ENCODE measurements around the gene S100A2. TPM values are rescaled to one million over a fixed set of nuclear protein-coding genes. Genes with fewer than 3 reads are reported as not detected.
A peak's percentile ranks its signal among the peaks of the same experiment; 100 is the strongest.

The S100A2 gene
- total and polyA plus RNA-seq, 2 of the 13 experiments (the other 11 are each of a cell fraction or from before 2014, with no cell fraction given), result 1.2 TPM

GRCh38 chr1:153611356-153611755 is 45.7 kb upstream of the S100A2 start:
- Histone ChIP-seq H3K27me3 (ENCODE audit: control insufficient read depth in 1 of 2, insufficient read depth in 2 of 2, low read length in 2 of 2) (no peaks in the 10 kb centered on the region; a peak in 1 of 5 replicates), H3K4me1 (ENCODE audit: insufficient read depth, low read length) (peaks cover 85% of the 10 kb centered on the region), H3K4me2 (ENCODE audit: low read depth, low read length) (peak overlapping the region; percentile 84), H2AFZ (ENCODE audit: low read length) (no peak overlapping the region), H3K4me3 (replicated peaks in 1 of 3; ENCODE audit: insufficient read depth in 1 of 3, low read depth in 2 of 3, low read length in 3 of 3) (peak overlapping the region in 1 of 3 experiments; percentile 76; a peak in 2 of 6 replicates), H4K20me1 (ENCODE audit: insufficient read depth, low read length) (no peaks in the 10 kb centered on the region), H3K9ac (ENCODE audit: insufficient read depth, low read depth, low read length) (peak overlapping the region; percentile 80), H3K36me3 (replicated peaks in 1 of 2; ENCODE audit: control insufficient read depth in 1 of 2, insufficient read depth in 2 of 2, low read length in 2 of 2) (no peaks in the 10 kb centered on the region; a peak in 1 of 5 replicates), H3K9me3 (ENCODE audit: low read length) (no peaks in the 10 kb centered on the region), H3K27ac (ENCODE audit: extremely low read length, insufficient read depth, low read length) (no peak overlapping the region), H3K79me2 (ENCODE audit: insufficient read depth, low read length) (peaks cover 13% of the 10 kb centered on the region)
- TF ChIP-seq ZNF367 (CRISPR knock-in tag; IDR thresholded peaks at IDR 0.05; ENCODE audit: borderline replicate concordance), result no peak
- peak; percentile 52; the same call in 1 of the 2 replicates for TF ChIP-seq ZNF24 (IDR thresholded peaks at IDR 0.05)
- FAIRE-seq, result no peak
- ChIA-PET CTCF (ENCODE audit: low intra/inter-chr PET ratio, low total read pairs) (no interaction called here), POLR2A (interaction anchor here (0.6 to 12.2 kb wide), 6 partner anchors 14 to 66 kb away, joined by 3 to 390 read pairs (median 3); partner anchors contain the start of genes CHTOP, S100A1 and S100A13)
- ATAC-seq, result no peak
- in situ Hi-C loops (cut with HindIII; ENCODE audit: extremely low pct_ligation_motif_present, low pct_unique_long_range_greater_than_20kb), result no loop called here
- WGBS (ENCODE audit: low lambda C conversion rate), result 89% methylated on average over 1 of the region's 1 CpG
- no peak for DNase-seq (ENCODE audit: low spot score)
- intact Hi-C loops (cut with micrococcal nuclease; ENCODE audit: unreplicated experiment), result no loop called here
- BruUV-seq (replicated peaks), result no TSS peak

DNA sequence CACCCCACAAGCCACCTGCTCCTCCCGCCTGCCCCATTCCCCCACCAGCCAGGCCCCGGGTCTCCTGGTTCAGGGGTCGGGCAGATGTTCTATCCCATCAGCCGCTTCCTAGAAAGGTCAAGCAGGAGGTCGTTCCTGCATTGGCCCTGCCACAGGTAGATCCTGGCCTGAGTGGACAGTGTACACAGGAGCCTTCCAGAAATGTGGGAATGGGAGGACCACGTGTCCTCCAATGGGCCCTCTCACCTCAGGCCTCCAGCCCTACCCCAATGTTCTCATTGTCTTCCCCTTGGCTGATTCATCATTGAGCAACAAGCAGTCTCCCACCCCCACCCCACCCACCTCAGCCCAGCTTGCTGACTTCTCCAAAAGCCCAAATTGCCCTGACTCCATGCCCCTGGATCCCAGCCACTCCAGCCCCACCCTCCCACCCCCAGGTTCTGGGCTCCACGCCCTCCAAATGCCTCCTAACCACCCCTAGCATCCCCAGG is 45.2 kb upstream of the S100A2 start:
- Histone ChIP-seq H4K20me1 (ENCODE audit: insufficient read depth, low read length) (no peaks in the 10 kb centered on the region), H3K9me3 (ENCODE audit: low read length) (no peaks in the 10 kb centered on the region), H3K4me3 (replicated peaks in 1 of 3; ENCODE audit: insufficient read depth in 1 of 3, low read depth in 2 of 3, low read length in 3 of 3) (no peak overlapping the region), H3K79me2 (ENCODE audit: insufficient read depth, low read length) (peaks cover 13% of the 10 kb centered on the region), H3K9ac (ENCODE audit: insufficient read depth, low read depth, low read length) (no peak overlapping the region), H3K36me3 (replicated peaks in 1 of 2; ENCODE audit: control insufficient read depth in 1 of 2, insufficient read depth in 2 of 2, low read length in 2 of 2) (no peaks in the 10 kb centered on the region; a peak in 1 of 5 replicates), H2AFZ (ENCODE audit: low read length) (no peak overlapping the region), H3K4me2 (ENCODE audit: low read depth, low read length) (peak overlapping the region; percentile 98; the same call in 1 of the 2 replicates), H3K27ac (ENCODE audit: extremely low read length, insufficient read depth, low read length) (no peak overlapping the region), H3K4me1 (ENCODE audit: insufficient read depth, low read length) (peaks cover 80% of the 10 kb centered on the region), H3K27me3 (ENCODE audit: control insufficient read depth in 1 of 2, insufficient read depth in 2 of 2, low read length in 2 of 2) (no peaks in the 10 kb centered on the region; a peak in 1 of 5 replicates)
- WGBS (ENCODE audit: low lambda C conversion rate), result 73% methylated on average over 7 of the region's 7 CpGs
- ATAC-seq (no peak), DNase-seq (ENCODE audit: low spot score) (no peak), FAIRE-seq (no peak)
- ChIA-PET POLR2A (interaction anchor here (0.9 to 12.2 kb wide), 4 partner anchors 14 to 43 kb away, joined by 3 to 390 read pairs (median 34); partner anchors contain the start of genes CHTOP, S100A1 and S100A13), CTCF (ENCODE audit: low intra/inter-chr PET ratio, low total read pairs) (no interaction called here)
- no TSS peak for BruUV-seq (replicated peaks)
- in situ Hi-C loops (cut with HindIII; ENCODE audit: extremely low pct_ligation_motif_present, low pct_unique_long_range_greater_than_20kb) (no loop called here), intact Hi-C loops (cut with micrococcal nuclease; ENCODE audit: unreplicated experiment) (no loop called here)
- peak; percentile 30; the same call in 1 of the 2 replicates for TF ChIP-seq MAX (IDR thresholded peaks at IDR 0.05)
- no peak for TF ChIP-seq TOE1 (CRISPR knock-in tag; IDR thresholded peaks at IDR 0.05)
- no peak for TF ChIP-seq ZNF3 (CRISPR knock-in tag; IDR thresholded peaks at IDR 0.05)
- 0 out of 2 replicates have a peak, but pooled peaks have one; percentile 12 for TF ChIP-seq SAP130 (CRISPR knock-in tag; IDR thresholded peaks at IDR 0.05; ENCODE audit: low read depth)
- no peak for TF ChIP-seq ZNF572 (CRISPR knock-in tag; IDR thresholded peaks at IDR 0.05)
- no peak for TF ChIP-seq FOXA3 (CRISPR knock-in tag; IDR thresholded peaks at IDR 0.05)
- no peak for TF ChIP-seq SALL2 (CRISPR knock-in tag; IDR thresholded peaks at IDR 0.05)
- no peak for TF ChIP-seq NFIC (IDR thresholded peaks at IDR 0.05; ENCODE audit: low read length)
- no peak for TF ChIP-seq NR2F2 (IDR thresholded peaks at IDR 0.05; ENCODE audit: borderline replicate concordance, low read depth)
- no peak for TF ChIP-seq ZNF138 (CRISPR knock-in tag; IDR thresholded peaks at IDR 0.05; ENCODE audit: low read depth)
- TF ChIP-seq, protein P1, sequence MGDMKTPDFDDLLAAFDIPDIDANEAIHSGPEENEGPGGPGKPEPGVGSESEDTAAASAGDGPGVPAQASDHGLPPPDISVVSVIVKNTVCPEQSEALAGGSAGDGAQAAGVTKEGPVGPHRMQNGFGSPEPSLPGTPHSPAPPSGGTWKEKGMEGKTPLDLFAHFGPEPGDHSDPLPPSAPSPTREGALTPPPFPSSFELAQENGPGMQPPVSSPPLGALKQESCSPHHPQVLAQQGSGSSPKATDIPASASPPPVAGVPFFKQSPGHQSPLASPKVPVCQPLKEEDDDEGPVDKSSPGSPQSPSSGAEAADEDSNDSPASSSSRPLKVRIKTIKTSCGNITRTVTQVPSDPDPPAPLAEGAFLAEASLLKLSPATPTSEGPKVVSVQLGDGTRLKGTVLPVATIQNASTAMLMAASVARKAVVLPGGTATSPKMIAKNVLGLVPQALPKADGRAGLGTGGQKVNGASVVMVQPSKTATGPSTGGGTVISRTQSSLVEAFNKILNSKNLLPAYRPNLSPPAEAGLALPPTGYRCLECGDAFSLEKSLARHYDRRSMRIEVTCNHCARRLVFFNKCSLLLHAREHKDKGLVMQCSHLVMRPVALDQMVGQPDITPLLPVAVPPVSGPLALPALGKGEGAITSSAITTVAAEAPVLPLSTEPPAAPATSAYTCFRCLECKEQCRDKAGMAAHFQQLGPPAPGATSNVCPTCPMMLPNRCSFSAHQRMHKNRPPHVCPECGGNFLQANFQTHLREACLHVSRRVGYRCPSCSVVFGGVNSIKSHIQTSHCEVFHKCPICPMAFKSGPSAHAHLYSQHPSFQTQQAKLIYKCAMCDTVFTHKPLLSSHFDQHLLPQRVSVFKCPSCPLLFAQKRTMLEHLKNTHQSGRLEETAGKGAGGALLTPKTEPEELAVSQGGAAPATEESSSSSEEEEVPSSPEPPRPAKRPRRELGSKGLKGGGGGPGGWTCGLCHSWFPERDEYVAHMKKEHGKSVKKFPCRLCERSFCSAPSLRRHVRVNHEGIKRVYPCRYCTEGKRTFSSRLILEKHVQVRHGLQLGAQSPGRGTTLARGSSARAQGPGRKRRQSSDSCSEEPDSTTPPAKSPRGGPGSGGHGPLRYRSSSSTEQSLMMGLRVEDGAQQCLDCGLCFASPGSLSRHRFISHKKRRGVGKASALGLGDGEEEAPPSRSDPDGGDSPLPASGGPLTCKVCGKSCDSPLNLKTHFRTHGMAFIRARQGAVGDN (CRISPR knock-in tag; IDR thresholded peaks at IDR 0.05), result peak; percentile 44
- 0 out of 2 replicates have a peak, but pooled peaks have one; percentile 15 for TF ChIP-seq RARA (CRISPR knock-in tag; IDR thresholded peaks at IDR 0.05)
- TF ChIP-seq CCAR2 (optimal IDR thresholded peaks at IDR 0.05; ENCODE audit: low read depth, low read length), result no peak
- TF ChIP-seq FOSL2 (CRISPR knock-in tag; IDR thresholded peaks at IDR 0.05), result peak; percentile 45; the same call in 1 of the 2 replicates

Measured in HepG2 (cell line).